ENCODE results near the gene CNTN4.

The CNTN4 gene

GRCh38 chr3:3087279-3087678 is 988.6 kb downstream of the CNTN4 start:
- Histone ChIP-seq H3K4me3 (no peak overlapping the region), H3K27ac (no peak overlapping the region)
- no peak for TF ChIP-seq CTCF (IDR thresholded peaks at IDR 0.05)
- DNase-seq (ENCODE audit: low spot score): no peak

- Histone ChIP-seq H3K4me3 (no peak overlapping the region), H3K27ac (no peak overlapping the region)
- no peak for TF ChIP-seq CTCF (IDR thresholded peaks at IDR 0.05)
- no peak for DNase-seq (ENCODE audit: low spot score)
These were observed 989.2 kb downstream of the CNTN4 start for GRCh38 chr3:3087716-3088465.

DNA sequence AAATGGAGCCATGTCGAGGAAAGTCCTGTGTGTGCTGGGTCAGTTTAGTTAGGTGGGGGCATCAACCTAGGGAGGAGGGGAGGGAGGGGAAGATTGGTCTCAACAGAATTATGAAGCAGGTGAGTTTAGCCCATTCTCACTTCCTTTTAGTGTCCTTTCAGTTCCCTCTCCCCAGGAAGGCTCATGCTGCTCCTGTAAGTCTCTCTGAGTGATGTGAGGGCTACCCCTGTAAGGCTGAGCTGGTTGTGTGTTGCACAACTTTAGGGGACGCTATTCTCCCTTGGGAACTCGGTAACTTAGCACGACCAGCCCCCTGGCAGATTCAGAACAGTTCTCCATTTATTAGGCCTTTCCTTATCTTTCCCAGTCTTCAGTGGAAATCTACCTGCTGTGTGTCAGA is 990.4 kb downstream of the CNTN4 start:
- TF ChIP-seq CTCF (IDR thresholded peaks at IDR 0.05): no peak
- no peak overlapping the region for H3K27ac ChIP-seq
- no peak overlapping the region for H3K4me3 ChIP-seq

GRCh38 chr3:3097958-3098357 is 999.3 kb downstream of the CNTN4 start:
- no peak overlapping the region for H3K27ac ChIP-seq
- no peak for DNase-seq (ENCODE audit: low spot score)

More for the DNA sequence above, 990.4 kb downstream of the CNTN4 start:
- DNase-seq (ENCODE audit: low spot score): no peak

GRCh38 chr3:3101660-3102458 is 1003.2 kb downstream of the CNTN4 start:
- no peak for TF ChIP-seq CTCF (IDR thresholded peaks at IDR 0.05)
- Histone ChIP-seq H3K27ac (no peak overlapping the region), H3K4me3 (no peak overlapping the region)
- DNase-seq (ENCODE audit: low spot score): no peak

More at GRCh38 chr3:3097958-3098357, 999.3 kb downstream of the CNTN4 start:
- no peak overlapping the region for H3K4me3 ChIP-seq
- TF ChIP-seq CTCF (IDR thresholded peaks at IDR 0.05): no peak

DNA sequence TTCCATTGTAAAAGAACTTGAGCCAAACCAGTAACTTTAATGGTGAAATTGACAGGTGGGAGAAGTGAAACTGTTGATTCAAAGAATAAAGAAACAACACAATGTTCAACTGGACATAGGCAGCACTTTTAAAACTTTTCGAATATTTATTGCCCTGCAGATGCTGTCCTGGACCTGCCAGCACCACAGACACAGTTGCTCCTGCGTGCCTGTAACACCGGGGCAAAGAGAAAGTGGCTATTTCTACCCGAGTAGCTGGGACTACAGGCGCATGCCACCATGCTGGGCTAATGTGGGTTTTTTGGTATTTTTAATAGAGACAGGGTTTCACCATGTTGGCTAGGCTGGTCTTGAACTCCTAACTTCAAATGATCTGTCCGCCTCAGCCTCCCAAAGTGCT is 1004.1 kb downstream of the CNTN4 start:
- H3K27ac ChIP-seq: no peak overlapping the region
- TF ChIP-seq CTCF (IDR thresholded peaks at IDR 0.05): no peak
- DNase-seq (ENCODE audit: low spot score): no peak
- no peak overlapping the region for H3K4me3 ChIP-seq

Data from coronary artery (tissue), 2 donors.